ENCODE measurements around the gene REV3L. TPM values are rescaled to one million over a fixed set of nuclear protein-coding genes. Genes with fewer than 3 reads are reported as not detected.

Gene REV3L
- total RNA-seq, 1 experiment from 2014 or later, result 25.3 TPM

DNA sequence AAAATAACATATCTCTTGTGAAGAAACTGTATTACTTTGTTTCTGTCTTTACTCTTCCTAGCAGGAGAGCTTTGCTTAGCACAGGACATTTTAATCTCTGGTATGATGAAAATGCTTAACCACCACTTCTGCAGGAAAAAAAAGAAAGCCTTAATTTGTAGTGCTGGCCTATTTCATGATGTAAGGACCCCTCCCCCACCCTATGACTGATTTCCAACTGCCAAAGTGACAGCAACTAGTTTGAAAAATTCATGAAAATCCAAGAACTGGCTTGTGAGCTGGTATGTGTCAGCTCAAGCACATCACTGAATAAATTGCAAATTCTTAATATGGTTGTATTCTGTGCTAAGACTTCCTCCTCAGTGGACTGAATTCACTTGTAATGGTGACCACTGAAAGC, 125.3 kb downstream of the REV3L start:
- no peaks in the 10 kb centered on the region for H3F3A ChIP-seq (ENCODE audit: low read length, unreplicated experiment)
- TF ChIP-seq EZH2phosphoT487 (IDR thresholded peaks at IDR 0.05; ENCODE audit: borderline replicate concordance, low read length), result no peak
- TF ChIP-seq, protein P1, sequence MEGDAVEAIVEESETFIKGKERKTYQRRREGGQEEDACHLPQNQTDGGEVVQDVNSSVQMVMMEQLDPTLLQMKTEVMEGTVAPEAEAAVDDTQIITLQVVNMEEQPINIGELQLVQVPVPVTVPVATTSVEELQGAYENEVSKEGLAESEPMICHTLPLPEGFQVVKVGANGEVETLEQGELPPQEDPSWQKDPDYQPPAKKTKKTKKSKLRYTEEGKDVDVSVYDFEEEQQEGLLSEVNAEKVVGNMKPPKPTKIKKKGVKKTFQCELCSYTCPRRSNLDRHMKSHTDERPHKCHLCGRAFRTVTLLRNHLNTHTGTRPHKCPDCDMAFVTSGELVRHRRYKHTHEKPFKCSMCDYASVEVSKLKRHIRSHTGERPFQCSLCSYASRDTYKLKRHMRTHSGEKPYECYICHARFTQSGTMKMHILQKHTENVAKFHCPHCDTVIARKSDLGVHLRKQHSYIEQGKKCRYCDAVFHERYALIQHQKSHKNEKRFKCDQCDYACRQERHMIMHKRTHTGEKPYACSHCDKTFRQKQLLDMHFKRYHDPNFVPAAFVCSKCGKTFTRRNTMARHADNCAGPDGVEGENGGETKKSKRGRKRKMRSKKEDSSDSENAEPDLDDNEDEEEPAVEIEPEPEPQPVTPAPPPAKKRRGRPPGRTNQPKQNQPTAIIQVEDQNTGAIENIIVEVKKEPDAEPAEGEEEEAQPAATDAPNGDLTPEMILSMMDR (conservative IDR thresholded peaks at IDR 0.05; ENCODE audit: low read depth, low read length), result no peak
- TF ChIP-seq EZH2 (IDR thresholded peaks at IDR 0.05; ENCODE audit: low read length, unreplicated experiment), result no peak
- POLR2A ChIA-PET (ENCODE audit: unreplicated experiment), result no interaction called here
- H3K4me2 ChIP-seq (ENCODE audit: low read length), result no peak overlapping the region
- no peak overlapping the region for H2AFZ ChIP-seq (ENCODE audit: low read length)
- no peaks in the 10 kb centered on the region for H4K20me1 ChIP-seq (ENCODE audit: low read length)
- no peaks in the 10 kb centered on the region for H3K27me3 ChIP-seq (ENCODE audit: low read length)
- no peak overlapping the region for H3K27ac ChIP-seq (ENCODE audit: low read length)
- no peak for ATAC-seq
- H3K79me2 ChIP-seq (ENCODE audit: low read length), result no peaks in the 10 kb centered on the region
- H3K4me3 ChIP-seq (ENCODE audit: low read length), result no peak overlapping the region
- intact Hi-C loops (cut with micrococcal nuclease), result no loop called here
- BruUV-seq (replicated peaks), result no TSS peak
- DNase-seq, result no peak
- H3K9me3 ChIP-seq (ENCODE audit: low read length), result no peaks in the 10 kb centered on the region
- H3K9me2 ChIP-seq (replicated peaks; ENCODE audit: low read length), result no peaks in the 10 kb centered on the region
- H3K36me3 ChIP-seq (ENCODE audit: low read depth, low read length), result peaks cover 5% of the 10 kb centered on the region; the same call in 1 of the 2 replicates
- H3K4me1 ChIP-seq (ENCODE audit: insufficient read depth, low read length), result peaks cover 14% of the 10 kb centered on the region
- CTCF ChIA-PET, result no interaction called here
- H3K9ac ChIP-seq (ENCODE audit: low read length), result no peak overlapping the region

DNA sequence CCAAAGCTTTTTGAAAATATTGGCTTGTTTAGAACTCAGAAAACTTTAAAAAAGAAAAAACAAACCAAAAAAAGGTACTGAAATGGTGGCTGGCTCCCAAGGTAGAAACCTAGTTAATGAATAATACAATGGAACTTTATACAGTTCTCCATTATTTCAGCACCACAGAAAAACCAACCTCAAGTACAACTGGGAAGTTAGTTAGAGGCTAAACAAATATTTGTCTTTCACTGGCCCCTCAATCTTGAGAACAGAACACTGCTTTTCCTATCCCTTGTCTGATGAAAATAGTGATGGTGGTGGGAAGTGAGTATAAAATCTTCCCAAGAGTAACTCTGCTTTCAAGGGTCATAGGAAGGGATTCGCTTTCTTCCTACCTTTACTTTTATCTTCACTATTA, 126.5 kb downstream of the REV3L start:
- H3K79me2 ChIP-seq (ENCODE audit: low read length), result no peaks in the 10 kb centered on the region
- H3K27me3 ChIP-seq (ENCODE audit: low read length), result no peaks in the 10 kb centered on the region
- POLR2A ChIA-PET (ENCODE audit: unreplicated experiment), result no interaction called here
- no peak overlapping the region for H3K9ac ChIP-seq (ENCODE audit: low read length)
- TF ChIP-seq, protein P1 (conservative IDR thresholded peaks at IDR 0.05; ENCODE audit: low read depth, low read length), result no peak
- TF ChIP-seq EZH2 (IDR thresholded peaks at IDR 0.05; ENCODE audit: low read length, unreplicated experiment) (no peak), EZH2phosphoT487 (IDR thresholded peaks at IDR 0.05; ENCODE audit: borderline replicate concordance, low read length) (no peak)
- H3K4me1 ChIP-seq (ENCODE audit: insufficient read depth, low read length), result peaks cover 14% of the 10 kb centered on the region
- H2AFZ ChIP-seq (ENCODE audit: low read length), result no peak overlapping the region
- H3K4me2 ChIP-seq (ENCODE audit: low read length), result no peak overlapping the region
- H3K36me3 ChIP-seq (ENCODE audit: low read depth, low read length), result peaks cover 5% of the 10 kb centered on the region; the same call in 1 of the 2 replicates
- no peaks in the 10 kb centered on the region for H3F3A ChIP-seq (ENCODE audit: low read length, unreplicated experiment)
- CTCF ChIA-PET, result no interaction called here
- H3K9me2 ChIP-seq (replicated peaks; ENCODE audit: low read length), result no peaks in the 10 kb centered on the region
- H3K9me3 ChIP-seq (ENCODE audit: low read length), result no peaks in the 10 kb centered on the region
- no peak overlapping the region for H3K4me3 ChIP-seq (ENCODE audit: low read length)
- no peak for ATAC-seq
- no peaks in the 10 kb centered on the region for H4K20me1 ChIP-seq (ENCODE audit: low read length)
- no TSS peak for BruUV-seq (replicated peaks)
- intact Hi-C loops (cut with micrococcal nuclease), result no loop called here
- H3K27ac ChIP-seq (ENCODE audit: low read length), result no peak overlapping the region
- no peak for DNase-seq

DNA sequence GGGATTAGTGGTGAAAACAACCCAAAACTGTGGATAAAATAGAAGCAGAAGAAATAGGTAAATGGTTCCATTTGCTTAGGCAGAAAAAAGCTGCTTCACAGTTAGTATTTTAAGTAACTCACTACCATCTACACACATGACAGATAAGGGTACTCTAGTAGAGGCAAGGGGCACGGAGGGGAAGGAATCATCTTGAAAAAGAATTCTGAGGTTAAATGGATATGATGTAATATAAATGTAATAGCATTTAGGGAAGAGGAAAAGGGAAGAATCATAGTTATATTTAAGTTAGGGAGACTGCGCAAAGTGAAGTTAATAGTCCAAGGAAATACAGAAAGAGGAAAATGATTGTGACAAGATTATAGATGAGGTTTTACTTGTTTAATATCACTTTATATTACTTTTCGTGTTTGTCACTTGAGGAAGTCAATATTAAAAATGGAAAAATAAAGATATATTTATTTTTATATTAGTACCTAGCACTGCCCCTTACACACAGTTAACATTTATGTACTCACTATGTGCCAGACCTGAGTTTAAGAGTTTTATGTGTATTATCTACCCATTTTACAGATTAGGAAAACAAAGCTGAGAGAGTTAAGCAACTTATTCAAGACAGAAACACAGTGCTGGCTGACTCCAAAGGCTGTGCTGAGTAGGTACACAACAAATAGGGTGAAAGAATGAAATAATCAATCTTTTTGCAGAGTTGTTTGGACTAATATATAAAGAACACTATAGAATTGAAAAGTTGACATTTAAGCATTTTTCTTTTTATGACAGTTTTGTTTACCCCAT, 128.1 kb downstream of the REV3L start:
- ChIA-PET POLR2A (ENCODE audit: unreplicated experiment) (no interaction called here), CTCF (no interaction called here)
- H3K9ac ChIP-seq (ENCODE audit: low read length), result no peak overlapping the region
- no peaks in the 10 kb centered on the region for H3K9me3 ChIP-seq (ENCODE audit: low read length)
- H3K4me1 ChIP-seq (ENCODE audit: insufficient read depth, low read length), result peaks cover 14% of the 10 kb centered on the region
- no peaks in the 10 kb centered on the region for H3F3A ChIP-seq (ENCODE audit: low read length, unreplicated experiment)
- BruUV-seq (replicated peaks), result no TSS peak
- no peak for ATAC-seq
- no peak overlapping the region for H3K4me3 ChIP-seq (ENCODE audit: low read length)
- no peaks in the 10 kb centered on the region for H3K9me2 ChIP-seq (replicated peaks; ENCODE audit: low read length)
- peaks cover 5% of the 10 kb centered on the region; the same call in 1 of the 2 replicates for H3K36me3 ChIP-seq (ENCODE audit: low read depth, low read length)
- H3K27me3 ChIP-seq (ENCODE audit: low read length), result no peaks in the 10 kb centered on the region
- H3K27ac ChIP-seq (ENCODE audit: low read length), result no peak overlapping the region
- DNase-seq, result no peak
- H3K79me2 ChIP-seq (ENCODE audit: low read length), result no peaks in the 10 kb centered on the region
- intact Hi-C loops (cut with micrococcal nuclease), result no loop called here
- H2AFZ ChIP-seq (ENCODE audit: low read length), result no peak overlapping the region
- H3K4me2 ChIP-seq (ENCODE audit: low read length), result no peak overlapping the region
- no peaks in the 10 kb centered on the region for H4K20me1 ChIP-seq (ENCODE audit: low read length)
- TF ChIP-seq, protein P1 (conservative IDR thresholded peaks at IDR 0.05; ENCODE audit: low read depth, low read length), result no peak
- TF ChIP-seq EZH2 (IDR thresholded peaks at IDR 0.05; ENCODE audit: low read length, unreplicated experiment) (no peak), EZH2phosphoT487 (IDR thresholded peaks at IDR 0.05; ENCODE audit: borderline replicate concordance, low read length) (no peak)

All from PC-3 (cell line).